ENCODE data around the gene LRRC15. TPM values are rescaled to one million over a fixed set of nuclear protein-coding genes. Genes with fewer than 3 reads are reported as not detected.

The LRRC15 gene
- 0.19 and 0.56 TPM in 2 replicates for total RNA-seq

DNA sequence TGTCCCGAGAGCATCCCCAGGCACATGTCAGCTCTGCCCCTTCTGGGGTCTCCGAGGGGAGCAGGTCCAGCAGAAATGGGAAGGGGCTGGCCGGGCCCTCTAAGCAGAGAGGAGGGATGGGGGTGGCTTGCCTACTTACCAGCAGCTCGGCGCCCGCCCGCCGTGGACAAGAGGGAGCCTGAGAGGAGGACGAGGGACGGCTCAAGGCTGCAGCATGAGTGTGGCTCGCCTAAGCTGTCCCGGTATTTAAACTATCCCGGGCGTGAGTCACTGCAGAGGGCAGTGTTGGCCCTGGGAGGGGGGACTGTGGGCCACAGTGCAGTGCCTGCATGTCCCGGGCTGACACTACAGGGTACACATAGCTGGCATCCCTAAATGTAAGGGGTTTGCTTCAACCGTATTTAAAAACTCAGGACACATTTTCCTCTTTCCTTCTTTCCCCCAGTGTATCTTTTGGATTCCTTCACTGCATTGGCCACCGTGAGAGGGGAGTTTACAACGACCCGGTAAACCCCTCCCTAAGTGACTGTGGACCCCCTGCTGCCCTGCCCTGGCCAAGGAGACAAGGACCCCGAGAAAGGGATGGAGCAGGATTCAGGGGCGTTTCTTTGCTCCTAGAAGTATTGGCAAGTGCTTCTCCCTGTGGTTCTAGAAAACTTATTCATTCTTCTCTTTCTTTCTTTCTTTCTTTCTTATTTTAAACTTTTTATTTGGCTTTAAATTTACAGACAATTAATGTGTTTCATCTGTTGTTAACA lies at the start of gene LRRC15:
LRRC15 (minus strand) TSS at position 222 of the 758 bp plus-strand sequence. CDS start 8,700 bp downstream, outside the sequence.

DNA sequence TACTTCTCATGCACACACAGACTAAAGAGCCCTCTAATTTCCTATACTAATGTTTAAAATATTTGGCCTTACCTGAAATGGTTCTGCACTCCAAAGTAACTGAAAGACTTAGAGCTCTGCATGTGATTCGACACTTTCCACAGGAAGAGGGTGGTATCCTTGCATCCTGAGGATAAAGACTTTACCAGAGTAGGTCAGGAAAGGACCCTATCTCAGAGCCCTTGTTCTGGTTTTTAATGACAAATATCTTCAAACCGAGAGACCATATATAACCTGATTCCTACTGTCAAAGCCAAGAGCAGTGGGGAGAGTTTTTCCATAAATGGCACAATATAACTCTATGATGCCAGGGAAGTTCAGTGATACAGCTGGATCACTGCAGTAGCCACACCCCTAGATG lies 29.6 kb upstream of the LRRC15 start, which contains the start of gene GP5:
GP5 (minus strand) TSS at position 101 of the 400 bp plus-strand sequence. CDS start 984 bp downstream, outside the sequence.

DNA sequence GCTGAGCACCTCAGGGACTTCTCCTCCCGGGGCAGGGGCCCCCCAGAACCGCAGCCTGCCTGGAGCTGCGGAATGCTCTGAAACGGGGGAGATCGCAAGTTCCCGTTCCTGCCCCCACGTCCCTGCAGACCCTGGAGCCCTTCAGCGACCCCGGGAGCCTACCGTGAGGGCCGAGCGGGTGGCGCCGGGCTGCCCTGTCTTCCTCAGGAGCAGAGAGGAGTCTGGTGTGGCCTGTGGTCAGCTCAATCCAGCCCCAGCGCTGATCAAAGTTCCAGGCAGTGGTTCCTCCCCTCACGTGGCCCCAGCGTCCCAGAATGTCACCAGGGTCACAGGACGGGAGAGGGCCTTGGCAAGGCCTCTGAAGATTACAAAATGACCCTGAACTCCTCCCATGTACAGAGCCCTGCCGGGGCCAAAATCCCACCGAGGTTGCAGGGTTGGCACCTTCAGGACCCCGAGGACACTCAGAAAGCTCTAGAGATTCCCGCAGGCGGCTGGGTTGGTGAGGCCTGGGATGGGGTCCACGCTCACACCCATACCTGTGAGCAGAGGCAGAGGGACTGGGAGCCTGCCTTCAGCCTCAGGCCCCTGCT lies 18.4 kb downstream of the LRRC15 start, which contains the start of gene CPN2:
CPN2 (minus strand) TSS at position 249 of the 593 bp plus-strand sequence. CDS start 8,626 bp downstream, outside the sequence.

Other genes with a start within 250 kb of the LRRC15 start
- 2.8 and 6.9 TPM in 2 replicates for gene HES1, start 233.6 kb downstream of the LRRC15 start, total RNA-seq
- gene CPN2, start 18.4 kb downstream of the LRRC15 start, total RNA-seq = not detected in 2 replicates
- 0.19 and 1.1 TPM in 2 replicates for gene GP5, start 29.5 kb upstream of the LRRC15 start, total RNA-seq
- gene ATP13A3, start 117.3 kb upstream of the LRRC15 start, total RNA-seq = 945 and 1,767 TPM in 2 replicates

Measured in regular cardiac myocyte (primary cell).